HFFc6 (cell line): ENCODE results near the gene RAB21. TPM values are rescaled to one million over a fixed set of nuclear protein-coding genes. Genes with fewer than 3 reads are reported as not detected.

Experiments used
- DNase-seq: peaks from one replicate; pipeline ENCODE4 v3.0.0-alpha.2; 2018
- H3K27ac Mint-ChIP-seq: 2 replicates; pipeline ENCODE4 v1.8.0; 2020; ENCODE audit warnings: mild to moderate bottlenecking, mixed read lengths
- H3K27me3 Mint-ChIP-seq: 2 replicates; pipeline ENCODE4 v1.8.0; 2021; ENCODE audit warnings: mild to moderate bottlenecking, moderate library complexity, mixed read lengths; ENCODE audit not compliant: insufficient read depth
- H3K36me3 Mint-ChIP-seq: 2 replicates; pipeline ENCODE4 v1.8.0; 2021; ENCODE audit warnings: low read depth, mixed read lengths
- H3K4me1 Mint-ChIP-seq: 2 replicates; pipeline ENCODE4 v1.8.0; 2020; ENCODE audit warnings: low read depth, mixed read lengths
- H3K4me3 Mint-ChIP-seq: 2 replicates; pipeline ENCODE4 v1.8.0; 2020; ENCODE audit warnings: mild to moderate bottlenecking, moderate library complexity, mixed read lengths
- H3K9me3 Mint-ChIP-seq: 2 replicates; pipeline ENCODE4 v1.8.0; 2020; ENCODE audit warnings: mild to moderate bottlenecking, mixed read lengths
- CTCF ChIP-seq: fragments of 200-600 bp; sonication (generic); IDR thresholded peaks from 2 replicates; pipeline ENCODE4 v1.5.0; 2021; ENCODE audit warnings: antibody characterized with exemption, mild to moderate bottlenecking
- long read RNA-seq: library from polyadenylated mRNA; unstranded; transcript quantifications from one replicate; pipeline ENCODE4 v2.0.0, GENCODE V29; 2019
- total RNA-seq, 6 experiments: library from RNA; stranded (reverse); fragmentation: NEBNext Ultra II Directional; extraction: Animal tissue kit (Norgen Biotek cat#: 25700); gene quantifications; 2 replicates in 1 of 6; 3 replicates in 5 of 6; pipeline ENCODE4 v1.2.3, GENCODE V29; 2021

The RAB21 gene
- total RNA-seq, result 10 to 100 TPM; 79.3 to 93.5 (median 86.6) TPM
- long read RNA-seq, full-length matches to known transcripts, result 1 of 23 reads
- long read RNA-seq, partial matches to known transcripts, result 1 of 23 reads
- long read RNA-seq, other reads (novel, unspliced or antisense), result 21 of 23 reads

- Mint-ChIP-seq H3K27me3 (peaks cover 3% of the 10 kb centered on the region), H3K4me1 (peaks cover 18% of the 10 kb centered on the region), H3K36me3 (peaks cover 41% of the 10 kb centered on the region), H3K9me3 (peaks cover 25% of the 10 kb centered on the region), H3K4me3 (peak within 1 kb of the TSS; percentile 97), H3K27ac (peak within 1 kb of the TSS; percentile 97)
- peak; percentile 58 for TF ChIP-seq CTCF
- DNase-seq, result peak; percentile 96
These were observed at the start of gene RAB21 for GRCh38 chr12:71754461-71755145. TSS of gene RAB21 (plus strand) at chr12:71754863. CDS start at chr12:71755130, 267 bp downstream.

- H3K27ac Mint-ChIP-seq, result no peak overlapping the region
- no peak for TF ChIP-seq CTCF
- no peaks in the 10 kb centered on the region for H3K9me3 Mint-ChIP-seq
- peaks cover 8% of the 10 kb centered on the region; the same call in 1 of the 2 replicates for H3K36me3 Mint-ChIP-seq
- no peak for DNase-seq
- no peak overlapping the region for H3K4me3 Mint-ChIP-seq
- no peaks in the 10 kb centered on the region; the same call in 1 of the 2 replicates for H3K27me3 Mint-ChIP-seq
- peaks cover 33% of the 10 kb centered on the region for H3K4me1 Mint-ChIP-seq
These were observed 49.7 kb upstream of the RAB21 start for GRCh38 chr12:71704920-71705319.

GRCh38 chr12:71708658-71709057 lies 46.0 kb upstream of the RAB21 start:
- Mint-ChIP-seq H3K36me3 (peaks cover 7% of the 10 kb centered on the region; the same call in 1 of the 2 replicates), H3K4me1 (peaks cover 35% of the 10 kb centered on the region), H3K4me3 (no peak overlapping the region), H3K27ac (no peak overlapping the region), H3K9me3 (no peaks in the 10 kb centered on the region), H3K27me3 (no peaks in the 10 kb centered on the region; the same call in 1 of the 2 replicates)
- no peak for DNase-seq
- TF ChIP-seq CTCF, result no peak

GRCh38 chr12:71710276-71711125 lies 44.2 kb upstream of the RAB21 start:
- H3K4me3 Mint-ChIP-seq, result peak overlapping the region; percentile 58
- peaks cover 7% of the 10 kb centered on the region; the same call in 1 of the 2 replicates for H3K36me3 Mint-ChIP-seq
- H3K9me3 Mint-ChIP-seq, result no peaks in the 10 kb centered on the region
- no peaks in the 10 kb centered on the region; the same call in 1 of the 2 replicates for H3K27me3 Mint-ChIP-seq
- H3K4me1 Mint-ChIP-seq, result peaks cover 35% of the 10 kb centered on the region
- no peak for TF ChIP-seq CTCF
- DNase-seq, result peak; percentile 82
- peak overlapping the region; percentile 88 for H3K27ac Mint-ChIP-seq

- H3K4me1 Mint-ChIP-seq, result peaks cover 12% of the 10 kb centered on the region
- no peak for TF ChIP-seq CTCF
- no peak overlapping the region for H3K4me3 Mint-ChIP-seq
- DNase-seq, result no peak
- no peak overlapping the region for H3K27ac Mint-ChIP-seq
- H3K27me3 Mint-ChIP-seq, result 0 out of 2 replicates have a peak, but pooled peaks cover 1% of the 10 kb centered on the region
- H3K36me3 Mint-ChIP-seq, result no peaks in the 10 kb centered on the region
- no peaks in the 10 kb centered on the region for H3K9me3 Mint-ChIP-seq
These were observed 36.1 kb upstream of the RAB21 start for GRCh38 chr12:71718611-71719010.
